ENCODE results near the gene GRM7. TPM values are rescaled to one million over a fixed set of nuclear protein-coding genes. Genes with fewer than 3 reads are reported as not detected.

Gene GRM7
- total RNA-seq, 1 experiment from 2014 or later: 0.28 TPM

GRCh38 chr3:7238565-7239295 lies 377.8 kb downstream of the GRM7 start:
- Histone ChIP-seq H3K27me3 (ENCODE audit: insufficient read depth, low read length) (no peaks in the 10 kb centered on the region), H2BK20ac (ENCODE audit: low read depth, low read length, poor library complexity, severe bottlenecking) (no peak overlapping the region), H2AFZ (ENCODE audit: low read length) (no peak overlapping the region), H3T11ph (ENCODE audit: low read length) (no peak overlapping the region), H4K8ac (replicated peaks; ENCODE audit: insufficient read length, low read depth, low read length) (no peak overlapping the region), H2BK120ac (ENCODE audit: low read depth, low read length, poor library complexity, severe bottlenecking) (no peak overlapping the region), H3K9ac (ENCODE audit: extremely low read depth, insufficient read length, low read length) (no peak overlapping the region), H2BK5ac (ENCODE audit: insufficient read length, low read length) (no peak overlapping the region), H3K56ac (ENCODE audit: insufficient read length, low read depth, low read length) (no peak overlapping the region), H3K18ac (ENCODE audit: insufficient read length, low read depth, low read length) (no peak overlapping the region), H4K5ac (ENCODE audit: insufficient read length, low read depth, low read length) (no peak overlapping the region), H3K23ac (ENCODE audit: insufficient read length, low read depth, low read length) (no peak overlapping the region), H3K9me3 (ENCODE audit: control insufficient read depth, low read depth, low read length) (no peaks in the 10 kb centered on the region), H3K4me1 (ENCODE audit: insufficient read depth, low read length) (no peaks in the 10 kb centered on the region), H3K79me2 (ENCODE audit: insufficient read depth, low read length) (no peaks in the 10 kb centered on the region), H3K79me1 (ENCODE audit: insufficient read depth, low read depth, low read length, poor library complexity, severe bottlenecking) (no peaks in the 10 kb centered on the region), H2AK5ac (ENCODE audit: insufficient read length, low read length) (no peak overlapping the region), H2BK15ac (ENCODE audit: low read depth, low read length) (no peak overlapping the region), H3K23me2 (ENCODE audit: insufficient read length, low read depth, low read length, poor library complexity, severe bottlenecking) (no peaks in the 10 kb centered on the region), H3K27ac (ENCODE audit: insufficient read length, low read depth, low read length) (no peak overlapping the region), H4K20me1 (ENCODE audit: control insufficient read depth, insufficient read depth, insufficient read length) (no peaks in the 10 kb centered on the region), H4K91ac (ENCODE audit: insufficient read length, low read depth, low read length) (no peak overlapping the region), H3K14ac (ENCODE audit: insufficient read depth, low read length) (no peak overlapping the region), H3K4ac (ENCODE audit: low read depth, low read length) (no peak overlapping the region), H2BK12ac (ENCODE audit: insufficient read length, low read depth, low read length) (no peak overlapping the region), H3K4me2 (ENCODE audit: insufficient read depth, insufficient read length, low read length) (no peak overlapping the region)
- H3K4me3 Mint-ChIP-seq: no peak overlapping the region
- H3K9me3 Mint-ChIP-seq: peaks cover 1 to 3% of the 10 kb centered on the region in 2 experiments; a peak in 3 of 5 replicates
- no CpG with 5 or more reads among the region's 1 CpG for WGBS (ENCODE audit: extremely low coverage, insufficient read length, low lambda C conversion rate)
- TF ChIP-seq CTCF (conservative IDR thresholded peaks at IDR 0.05): no peak
- no peaks in the 10 kb centered on the region for H3K27me3 Mint-ChIP-seq (ENCODE audit: low read depth)
- H3K27ac Mint-ChIP-seq: no peak overlapping the region
- no peaks in the 10 kb centered on the region for H3K4me1 Mint-ChIP-seq
- peaks cover 0 to 2% (median 0%) of the 10 kb centered on the region in 3 experiments; a peak in 3 of 7 replicates for H3K36me3 Mint-ChIP-seq (ENCODE audit: insufficient read depth in 1 of 3, low read depth in 3 of 3)
- no peak for DNase-seq
